ENCODE measurements around the gene MAGEB1. TPM values are rescaled to one million over a fixed set of nuclear protein-coding genes. Genes with fewer than 3 reads are reported as not detected.

MAGEB1 gene
- total and polyA plus RNA-seq, 7 donors, result not detected

DNA sequence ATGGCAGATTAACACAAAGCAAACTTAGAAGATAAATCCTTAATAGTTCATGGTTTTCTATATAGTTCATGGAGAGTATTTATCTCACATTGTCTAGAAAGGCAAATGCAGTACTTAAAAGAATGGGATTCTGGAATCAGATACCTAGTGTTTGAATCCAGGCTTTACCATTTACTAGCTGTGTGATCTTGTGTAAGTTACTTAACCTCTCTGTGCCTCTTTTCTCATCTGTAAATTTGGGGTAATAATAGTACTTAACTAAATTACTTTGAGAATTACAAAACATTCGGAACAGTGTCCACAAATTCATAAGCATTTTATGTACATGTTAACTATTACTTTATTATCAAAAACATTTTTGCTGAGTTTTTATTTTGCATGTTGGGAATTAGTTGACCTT, 15.8 kb downstream of the MAGEB1 start:
- H3K27me3 ChIP-seq, result no peaks in the 10 kb centered on the region
- TF ChIP-seq POLR2AphosphoS5 (IDR thresholded peaks at IDR 0.05), result no peak
- no peak for TF ChIP-seq EP300 (IDR thresholded peaks at IDR 0.05)
- no peak for TF ChIP-seq POLR2A (IDR thresholded peaks at IDR 0.05)
- 76 to 89% methylated on average over 1 of the region's 1 CpG for WGBS, 2 donors

DNA sequence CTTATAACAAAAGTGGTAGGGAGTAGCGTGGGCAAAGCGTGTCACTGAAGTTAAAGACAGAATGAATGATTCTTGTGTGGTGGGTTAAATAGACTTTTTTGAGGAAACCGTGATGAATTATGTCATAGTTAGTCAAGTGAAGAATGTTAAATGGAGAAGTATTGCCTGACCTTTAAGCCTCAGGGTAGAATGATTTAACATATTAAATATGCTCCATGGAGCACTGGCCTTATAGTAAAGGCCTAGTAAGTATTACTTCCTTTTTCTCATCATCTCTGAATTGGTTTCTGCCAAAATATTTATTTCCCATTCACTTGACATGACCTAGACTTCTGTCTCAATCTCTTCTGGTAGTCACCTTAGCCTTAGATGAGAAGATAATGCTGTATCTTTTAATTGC, 23.7 kb downstream of the MAGEB1 start:
- no peak for DNase-seq
- WGBS, 2 donors, result 88% methylated on average over 3 of the region's 3 CpGs
- no peak for TF ChIP-seq EP300 (IDR thresholded peaks at IDR 0.05)
- TF ChIP-seq CTCF (IDR thresholded peaks at IDR 0.05), result no peak
- TF ChIP-seq POLR2AphosphoS5 (IDR thresholded peaks at IDR 0.05), result no peak
- TF ChIP-seq POLR2A (IDR thresholded peaks at IDR 0.05), result no peak

More for the DNA sequence above, 15.8 kb downstream of the MAGEB1 start:
- DNase-seq, result no peak
- Histone ChIP-seq H3K4me1 (no peaks in the 10 kb centered on the region), H3K27ac (no peak overlapping the region), H3K4me3 (no peak overlapping the region), H3K9me3 (no peaks in the 10 kb centered on the region), H3K36me3 (no peaks in the 10 kb centered on the region)
- intact Hi-C loops (cut with DNase I), result no loop called here

GRCh38 chrX:30275498-30275897, 28.6 kb downstream of the MAGEB1 start:
- H3K36me3 ChIP-seq, result no peaks in the 10 kb centered on the region
- no peak overlapping the region for H3K27ac ChIP-seq
- no peaks in the 10 kb centered on the region for H3K27me3 ChIP-seq
- TF ChIP-seq CTCF (IDR thresholded peaks at IDR 0.05), result no peak
- no peak for TF ChIP-seq EP300 (IDR thresholded peaks at IDR 0.05)
- TF ChIP-seq POLR2A (IDR thresholded peaks at IDR 0.05), result no peak
- TF ChIP-seq POLR2AphosphoS5 (IDR thresholded peaks at IDR 0.05), result no peak
- WGBS, 2 donors, result 4 to 16% methylated on average over 1 of the region's 1 CpG
- DNase-seq, result no peak
- intact Hi-C loops (cut with DNase I), result no loop called here
- H3K4me3 ChIP-seq, result no peak overlapping the region
- H3K9me3 ChIP-seq, result no peaks in the 10 kb centered on the region
- H3K4me1 ChIP-seq, result no peaks in the 10 kb centered on the region

More for the DNA sequence above, 23.7 kb downstream of the MAGEB1 start:
- Histone ChIP-seq H3K27ac (no peak overlapping the region), H3K4me3 (no peak overlapping the region), H3K4me1 (no peaks in the 10 kb centered on the region), H3K27me3 (no peaks in the 10 kb centered on the region), H3K36me3 (no peaks in the 10 kb centered on the region), H3K9me3 (no peaks in the 10 kb centered on the region)
- intact Hi-C loops (cut with DNase I), result no loop called here

- 77 to 79% methylated on average over 1 of the region's 1 CpG for WGBS, 2 donors
- no peaks in the 10 kb centered on the region for H3K27me3 ChIP-seq
- intact Hi-C loops (cut with DNase I), result no loop called here
- no peaks in the 10 kb centered on the region for H3K4me1 ChIP-seq
- H3K36me3 ChIP-seq, result no peaks in the 10 kb centered on the region
- H3K27ac ChIP-seq, result no peak overlapping the region
- DNase-seq, result no peak
- no peaks in the 10 kb centered on the region for H3K9me3 ChIP-seq
- no peak overlapping the region for H3K4me3 ChIP-seq
- no peak for TF ChIP-seq EP300 (IDR thresholded peaks at IDR 0.05)
- TF ChIP-seq POLR2AphosphoS5 (IDR thresholded peaks at IDR 0.05), result no peak
- TF ChIP-seq POLR2A (IDR thresholded peaks at IDR 0.05), result no peak
- no peak for TF ChIP-seq CTCF (IDR thresholded peaks at IDR 0.05)
Observed at GRCh38 chrX:30278365-30278764, 31.4 kb downstream of the MAGEB1 start.

- DNase-seq, result no peak
- Histone ChIP-seq H3K9me3 (no peaks in the 10 kb centered on the region), H3K4me3 (no peak overlapping the region), H3K36me3 (no peaks in the 10 kb centered on the region), H3K27ac (no peak overlapping the region), H3K4me1 (peaks cover 0 to 5% (median 0%) of the 10 kb centered on the region in 4 donors), H3K27me3 (no peaks in the 10 kb centered on the region)
- 54 to 89% methylated on average over 1 of the region's 1 CpG for WGBS, 2 donors
- intact Hi-C loops (cut with DNase I), result no loop called here
- TF ChIP-seq EP300 (IDR thresholded peaks at IDR 0.05) (no peak), CTCF (IDR thresholded peaks at IDR 0.05) (no peak), POLR2A (IDR thresholded peaks at IDR 0.05) (no peak), POLR2AphosphoS5 (IDR thresholded peaks at IDR 0.05) (no peak)
Observed at GRCh38 chrX:30280428-30280827, 33.5 kb downstream of the MAGEB1 start.
